ENCODE data around the gene SAYSD1. TPM values are rescaled to one million over a fixed set of nuclear protein-coding genes. Genes with fewer than 3 reads are reported as not detected.

The SAYSD1 gene
- total RNA-seq, 4 donors from 2014 or later = 9.1 to 16.5 (median 15.1) TPM

DNA sequence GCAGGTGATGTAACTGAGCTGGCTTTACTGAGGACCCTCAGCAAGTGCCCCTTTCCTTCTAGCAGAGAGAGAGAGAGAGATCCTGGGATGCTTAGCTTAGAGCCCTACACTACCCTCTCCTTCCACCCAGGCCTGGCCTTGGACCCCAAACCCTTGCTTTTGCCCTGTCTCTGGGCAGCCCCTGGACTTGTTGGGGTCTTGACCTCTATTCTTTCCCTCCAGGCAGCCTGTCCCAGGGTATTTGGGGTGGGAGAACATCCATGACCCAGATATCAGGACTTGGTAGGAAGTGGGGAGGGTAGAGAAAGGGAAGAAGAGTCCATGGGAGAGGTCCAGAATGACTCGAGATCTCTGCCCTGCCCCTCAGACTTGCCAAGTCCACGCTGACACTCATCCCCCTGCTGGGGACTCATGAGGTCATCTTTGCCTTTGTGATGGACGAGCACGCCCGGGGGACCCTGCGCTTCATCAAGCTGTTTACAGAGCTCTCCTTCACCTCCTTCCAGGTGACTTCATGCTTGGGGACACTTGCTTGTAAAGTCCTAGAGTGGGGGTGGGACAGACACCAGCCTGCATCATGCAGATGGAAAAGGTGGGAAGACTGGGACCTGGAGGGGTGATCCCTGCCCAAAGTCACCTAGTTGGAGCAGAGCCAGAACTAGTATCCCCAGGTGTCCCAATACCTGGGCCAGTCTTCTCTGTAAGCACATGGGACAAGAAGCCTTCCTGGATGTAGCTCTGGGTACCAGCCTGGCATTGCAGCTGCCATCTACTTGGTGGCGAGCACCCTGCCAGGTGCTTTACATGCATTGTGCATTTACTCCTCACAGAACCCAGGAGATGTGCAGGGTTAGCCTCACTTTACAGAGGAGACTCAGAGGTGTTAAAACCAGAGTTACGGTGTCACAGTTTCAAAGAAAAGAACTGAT, 35.5 kb downstream of the SAYSD1 start:
- H3K4me3 ChIP-seq (ENCODE audit: low read depth, poor library complexity, severe bottlenecking) = no peak overlapping the region
- TF ChIP-seq, protein P1, sequence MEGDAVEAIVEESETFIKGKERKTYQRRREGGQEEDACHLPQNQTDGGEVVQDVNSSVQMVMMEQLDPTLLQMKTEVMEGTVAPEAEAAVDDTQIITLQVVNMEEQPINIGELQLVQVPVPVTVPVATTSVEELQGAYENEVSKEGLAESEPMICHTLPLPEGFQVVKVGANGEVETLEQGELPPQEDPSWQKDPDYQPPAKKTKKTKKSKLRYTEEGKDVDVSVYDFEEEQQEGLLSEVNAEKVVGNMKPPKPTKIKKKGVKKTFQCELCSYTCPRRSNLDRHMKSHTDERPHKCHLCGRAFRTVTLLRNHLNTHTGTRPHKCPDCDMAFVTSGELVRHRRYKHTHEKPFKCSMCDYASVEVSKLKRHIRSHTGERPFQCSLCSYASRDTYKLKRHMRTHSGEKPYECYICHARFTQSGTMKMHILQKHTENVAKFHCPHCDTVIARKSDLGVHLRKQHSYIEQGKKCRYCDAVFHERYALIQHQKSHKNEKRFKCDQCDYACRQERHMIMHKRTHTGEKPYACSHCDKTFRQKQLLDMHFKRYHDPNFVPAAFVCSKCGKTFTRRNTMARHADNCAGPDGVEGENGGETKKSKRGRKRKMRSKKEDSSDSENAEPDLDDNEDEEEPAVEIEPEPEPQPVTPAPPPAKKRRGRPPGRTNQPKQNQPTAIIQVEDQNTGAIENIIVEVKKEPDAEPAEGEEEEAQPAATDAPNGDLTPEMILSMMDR (IDR thresholded peaks at IDR 0.05) = no peak
- TF ChIP-seq POLR2A (IDR thresholded peaks at IDR 0.05) = no peak
- intact Hi-C loops (cut with DNase I; ENCODE audit: low total_unique reads) = no loop called here
- peak in 1 of 2 donors; percentile 73 for DNase-seq (ENCODE audit: low spot score in 2 of 2)
- 84 to 88% methylated on average over 8 of the region's 8 CpGs for WGBS, 2 donors

DNA sequence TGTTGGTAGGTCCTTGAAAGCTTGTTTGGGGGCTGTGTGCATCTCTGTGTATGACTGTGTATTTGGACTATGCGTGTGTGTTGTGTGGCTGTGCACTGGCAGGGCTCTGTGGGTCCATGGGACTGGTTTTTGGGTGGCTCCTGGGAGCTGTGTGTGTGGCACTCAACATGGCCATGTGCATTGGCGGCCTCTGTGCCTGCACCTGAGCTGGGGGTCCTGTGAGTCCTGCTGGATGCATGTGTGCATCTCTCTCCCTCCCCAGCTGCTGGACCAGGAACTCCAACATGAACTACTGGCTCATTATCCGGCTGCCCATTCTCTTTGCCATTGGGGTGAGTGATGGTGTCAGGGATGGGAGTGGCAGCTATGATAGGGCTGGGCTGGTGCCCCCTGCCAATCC, 36.3 kb downstream of the SAYSD1 start:
- peak in 1 of 2 donors; percentile 52 for DNase-seq (ENCODE audit: low spot score in 2 of 2)
- intact Hi-C loops (cut with DNase I; ENCODE audit: low total_unique reads) = no loop called here
- TF ChIP-seq, protein P1 (IDR thresholded peaks at IDR 0.05) = no peak
- no peak for TF ChIP-seq POLR2A (IDR thresholded peaks at IDR 0.05)
- H3K4me3 ChIP-seq (ENCODE audit: low read depth, poor library complexity, severe bottlenecking) = no peak overlapping the region
- WGBS, 2 donors = 77 to 100% methylated on average over 1 to 3 of the region's 3 CpGs

DNA sequence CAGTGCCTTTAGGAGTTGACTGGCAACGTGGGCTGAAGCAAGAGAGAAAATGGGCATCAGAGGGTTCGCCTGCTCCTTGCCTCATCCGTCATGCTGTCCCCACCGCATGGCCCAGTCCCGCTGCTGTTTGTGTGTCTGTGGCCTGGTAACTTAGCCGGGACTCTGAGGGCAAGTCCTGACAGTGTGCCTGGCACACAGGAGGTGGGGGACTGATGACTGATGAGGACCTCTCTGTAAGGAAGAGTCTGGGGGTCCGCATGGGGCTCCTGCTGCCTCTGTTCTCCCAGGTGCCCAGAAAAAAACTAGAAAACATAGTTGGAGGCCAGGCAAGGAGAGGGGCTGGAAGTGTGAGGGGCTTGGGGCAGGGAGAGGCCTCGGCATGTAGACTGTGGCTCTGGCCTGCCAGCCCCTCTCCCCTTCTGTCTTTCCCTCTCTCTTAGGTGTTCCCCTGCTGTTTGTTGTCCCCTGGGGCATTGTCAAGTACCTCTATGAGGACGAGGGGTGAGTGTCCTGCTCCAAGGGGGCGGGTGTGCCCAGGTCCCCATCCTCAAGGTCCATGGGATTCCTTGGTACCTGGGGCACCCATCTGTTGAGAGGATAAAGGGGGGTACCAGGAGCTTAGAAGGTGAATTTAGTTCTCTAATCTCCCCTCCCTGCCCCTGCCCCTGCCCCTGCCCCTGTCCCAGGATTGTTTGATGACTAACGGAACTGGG, 36.9 kb downstream of the SAYSD1 start:
- no peak overlapping the region for H3K4me3 ChIP-seq (ENCODE audit: low read depth, poor library complexity, severe bottlenecking)
- no peak for TF ChIP-seq POLR2A (IDR thresholded peaks at IDR 0.05)
- TF ChIP-seq, protein P1 (IDR thresholded peaks at IDR 0.05) = no peak
- 77 to 81% methylated on average over 11 of the region's 11 CpGs for WGBS, 2 donors
- DNase-seq (ENCODE audit: low spot score in 2 of 2) = peak in 1 of 2 donors; percentile 68
- intact Hi-C loops (cut with DNase I; ENCODE audit: low total_unique reads) = no loop called here

DNA sequence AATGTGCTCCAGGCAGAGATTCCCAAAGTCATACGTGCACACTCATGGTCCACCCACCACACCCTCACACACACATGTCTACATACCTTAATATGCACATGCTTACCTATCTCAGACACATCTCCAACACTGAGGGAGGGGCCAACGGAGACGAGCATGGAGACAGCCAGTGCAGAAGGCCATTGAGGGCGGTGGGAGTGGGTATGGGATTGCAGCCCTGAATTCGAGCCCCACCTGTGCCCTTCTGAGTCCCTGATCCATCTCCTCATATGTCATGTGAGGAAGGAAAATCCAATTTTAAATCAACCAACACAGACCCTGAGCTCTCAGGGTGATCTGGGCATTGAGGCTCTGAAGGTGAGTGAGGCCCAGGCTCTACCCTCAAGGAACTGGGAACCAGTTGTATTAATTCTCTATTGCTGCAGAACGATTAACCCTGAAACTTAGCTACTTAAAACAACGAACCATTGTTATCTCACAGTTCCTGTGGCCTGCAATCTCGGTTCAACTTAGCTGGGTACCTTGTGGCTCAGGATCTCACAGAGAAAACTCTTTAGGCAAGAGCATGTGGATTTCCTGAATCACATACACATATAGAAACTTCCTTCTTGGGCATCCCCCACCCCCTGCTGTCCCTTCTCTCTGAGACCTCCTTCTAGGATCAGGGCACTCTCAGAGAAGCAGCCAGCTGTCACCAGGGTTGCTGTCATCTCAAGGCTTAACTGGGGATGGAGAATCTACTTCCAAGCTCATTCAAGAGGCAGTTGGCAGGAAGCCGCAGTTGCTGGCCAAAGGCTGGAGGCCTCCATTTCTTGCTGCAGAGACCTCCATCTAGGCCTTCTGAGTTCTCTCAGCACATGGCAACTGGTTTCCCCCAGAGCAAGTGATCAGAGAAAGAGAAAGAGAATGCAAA, 38.1 kb downstream of the SAYSD1 start:
- no peak overlapping the region for H3K4me3 ChIP-seq (ENCODE audit: low read depth, poor library complexity, severe bottlenecking)
- DNase-seq (ENCODE audit: low spot score in 2 of 2) = peak in 1 of 2 donors; percentile 68
- intact Hi-C loops (cut with DNase I; ENCODE audit: low total_unique reads) = no loop called here
- no peak for TF ChIP-seq POLR2A (IDR thresholded peaks at IDR 0.05)
- TF ChIP-seq, protein P1 (IDR thresholded peaks at IDR 0.05) = no peak
- 76 to 83% methylated on average over 9 of the region's 9 CpGs for WGBS, 2 donors

All from lower leg skin (tissue), 4 donors.